LNCaP clone FGC (cell line): ENCODE results near the gene RASL11B.

ENCODE experiments used
- DNase-seq: peaks from one replicate; pipeline ENCODE4 v3.0.0-alpha.2; 2011; ENCODE audit warnings: low read depth
- H3K4me3 ChIP-seq: 2 replicates; pipeline ENCODE4 v1.5.1; 2011; ENCODE audit warnings: mild to moderate bottlenecking, low read depth, low read length, control low read depth
- CTCF ChIP-seq: IDR thresholded peaks from 2 replicates; pipeline ENCODE4 v1.5.1; 2012; ENCODE audit warnings: mild to moderate bottlenecking; ENCODE audit not compliant: control insufficient read depth, insufficient read depth; ENCODE audit errors: extremely low read depth

Gene RASL11B

GRCh38 chr4:52865300-52865699 lies 3.2 kb downstream of the RASL11B start:
- no peak for DNase-seq
- TF ChIP-seq CTCF = no peak
- H3K4me3 ChIP-seq = no peak overlapping the region

- DNase-seq = no peak
- no peak overlapping the region for H3K4me3 ChIP-seq
- no peak for TF ChIP-seq CTCF
These were observed 4.6 kb downstream of the RASL11B start for GRCh38 chr4:52866734-52867133.

GRCh38 chr4:52867163-52867562 lies 5.0 kb downstream of the RASL11B start:
- no peak for DNase-seq
- H3K4me3 ChIP-seq = no peak overlapping the region
- TF ChIP-seq CTCF = no peak

GRCh38 chr4:52868133-52868532 lies 6.0 kb downstream of the RASL11B start:
- DNase-seq = no peak
- TF ChIP-seq CTCF = peak; percentile 37; the same call in 1 of the 2 replicates
- H3K4me3 ChIP-seq = no peak overlapping the region

- DNase-seq = no peak
- H3K4me3 ChIP-seq = no peak overlapping the region
- TF ChIP-seq CTCF = no peak
These were observed 7.1 kb downstream of the RASL11B start for GRCh38 chr4:52869196-52869595.

GRCh38 chr4:52869656-52870055 lies 7.5 kb downstream of the RASL11B start:
- no peak for DNase-seq
- no peak overlapping the region for H3K4me3 ChIP-seq
- no peak for TF ChIP-seq CTCF

GRCh38 chr4:52870225-52870624 lies 8.1 kb downstream of the RASL11B start:
- peak; percentile 67 for DNase-seq
- no peak for TF ChIP-seq CTCF
- no peak overlapping the region for H3K4me3 ChIP-seq
